ENCODE measurements around the gene HS1BP3.

HS1BP3 gene

DNA sequence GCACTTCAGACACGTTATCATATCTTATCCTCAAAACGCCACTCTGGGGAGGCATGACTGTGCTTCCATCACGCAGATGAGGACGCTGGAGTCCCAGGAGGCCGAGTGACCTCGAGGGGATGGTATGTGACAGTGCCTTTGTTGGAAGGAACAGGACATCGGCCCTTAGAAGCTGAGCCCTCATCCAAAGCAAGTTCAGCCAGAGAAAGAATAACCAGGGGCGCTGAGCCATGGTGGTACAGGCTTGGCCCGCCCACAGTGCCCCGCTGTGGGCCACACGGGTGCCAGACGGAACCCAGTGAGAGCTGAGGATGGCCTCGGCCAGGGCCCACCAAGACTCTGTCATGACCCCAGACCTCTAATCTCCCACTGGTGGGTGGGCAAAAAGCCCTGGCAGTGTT lies 31.3 kb downstream of the HS1BP3 start:
- DNase-seq (ENCODE audit: low read depth in 1 of 2, low spot score in 1 of 2), result no peak

DNA sequence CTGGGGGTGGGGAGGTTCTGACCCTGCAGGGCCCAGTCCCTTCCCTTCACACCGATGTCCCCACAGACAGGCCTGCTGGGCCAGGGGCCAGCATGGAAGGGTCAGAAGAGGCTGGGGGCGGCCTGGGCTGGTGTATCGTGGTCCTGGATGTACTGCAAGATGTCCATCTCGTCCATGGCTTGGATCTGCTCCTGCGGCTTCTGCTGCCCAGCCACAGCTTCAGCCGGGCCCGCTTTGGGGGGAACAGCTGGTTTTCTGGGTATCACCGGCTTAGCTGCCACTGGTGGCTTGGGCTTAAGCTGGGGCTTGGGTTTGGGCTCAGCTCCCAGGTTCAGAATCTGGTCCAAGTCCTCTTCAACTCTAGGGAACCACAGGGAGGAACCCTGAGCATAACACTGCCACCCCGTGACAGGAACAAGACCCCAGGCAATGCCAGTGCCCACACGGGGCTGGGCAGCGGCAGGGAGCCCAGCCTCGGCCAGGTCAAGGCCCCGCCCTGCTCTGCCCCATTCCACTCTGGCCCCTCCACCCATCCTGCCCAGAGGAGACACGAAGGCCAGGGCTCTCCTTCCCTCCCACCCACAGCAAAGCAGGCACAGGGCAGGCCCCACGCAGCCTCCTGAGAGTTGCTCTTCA lies 31.9 kb downstream of the HS1BP3 start:
- no peak for DNase-seq (ENCODE audit: low read depth in 1 of 2, low spot score in 1 of 2)

DNA sequence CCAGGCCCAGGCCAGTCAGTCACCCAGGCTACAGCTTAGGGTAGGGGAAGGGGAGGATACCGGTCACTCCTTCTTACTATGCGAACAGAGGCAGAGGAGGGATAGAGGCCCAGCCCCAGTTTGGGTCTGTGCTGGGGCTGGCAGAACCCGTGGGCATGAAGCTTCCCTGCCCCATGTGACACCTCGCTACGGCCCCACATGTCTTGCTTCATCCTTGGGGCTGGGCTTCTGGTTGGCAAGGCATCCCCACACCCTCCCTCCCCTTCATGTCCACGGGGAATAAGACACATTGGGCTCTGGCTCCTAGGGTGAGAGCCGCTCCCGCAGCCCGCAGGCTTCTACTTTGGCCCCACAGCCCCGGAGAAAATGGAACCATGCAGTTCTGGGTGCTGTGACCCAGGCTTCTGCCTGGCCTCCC lies 32.4 kb downstream of the HS1BP3 start:
- no peak for DNase-seq (ENCODE audit: low read depth in 1 of 2, low spot score in 1 of 2)

DNA sequence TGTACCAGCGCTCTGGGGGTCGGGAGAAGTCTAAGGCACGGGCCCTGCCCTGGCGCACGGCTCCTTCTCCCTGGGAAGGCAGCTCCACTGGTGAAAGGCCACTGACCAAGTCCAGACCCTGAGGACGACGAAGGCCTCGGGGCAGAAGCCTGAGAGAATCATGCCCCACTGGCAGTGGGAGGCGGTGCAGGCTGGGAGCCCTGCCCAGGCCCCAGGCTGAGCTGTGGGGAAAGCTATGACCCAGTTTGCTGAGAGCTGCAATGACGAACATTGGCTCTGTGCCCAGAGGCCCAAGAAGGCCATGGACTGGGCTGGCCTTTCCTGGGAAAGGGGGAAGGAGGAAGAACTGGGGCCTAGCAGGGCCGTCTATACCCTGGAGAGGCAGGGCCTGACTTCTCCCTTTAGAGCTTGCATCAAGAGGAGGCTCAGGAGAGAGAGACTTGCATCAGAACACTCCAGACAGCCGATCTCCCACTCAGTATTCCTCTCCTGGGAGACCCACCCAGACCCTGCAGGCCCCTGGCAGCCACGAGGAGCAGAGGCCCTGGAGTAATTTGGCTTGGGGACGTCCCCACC lies 32.9 kb downstream of the HS1BP3 start:
- no peak for DNase-seq (ENCODE audit: low read depth in 1 of 2, low spot score in 1 of 2)

DNA sequence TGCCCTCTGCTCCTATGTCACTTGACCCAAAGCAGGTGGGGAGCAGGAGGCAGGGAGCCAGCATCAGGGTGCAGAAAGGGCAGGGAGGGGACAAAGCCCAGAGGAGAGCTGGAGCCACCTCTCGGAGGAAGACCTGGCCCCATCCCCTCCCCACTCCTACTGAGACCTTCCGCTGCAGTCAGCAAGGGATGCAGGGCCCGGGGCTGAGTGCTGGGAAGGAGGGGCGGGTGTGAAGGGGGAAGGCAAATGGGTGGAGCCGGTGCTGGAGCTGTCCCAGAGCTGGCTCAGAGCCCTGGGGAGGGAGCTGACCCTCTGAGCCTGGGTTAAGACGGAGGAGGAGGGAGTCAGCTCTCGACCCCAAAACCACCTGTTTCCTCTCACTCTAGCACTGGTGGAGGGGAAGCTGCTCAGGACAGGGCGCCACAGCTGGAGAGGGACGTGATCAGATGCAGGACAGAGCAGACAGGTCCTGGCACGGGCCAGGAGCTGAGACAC lies 33.8 kb downstream of the HS1BP3 start:
- no peak for DNase-seq (ENCODE audit: low read depth in 1 of 2, low spot score in 1 of 2)

DNA sequence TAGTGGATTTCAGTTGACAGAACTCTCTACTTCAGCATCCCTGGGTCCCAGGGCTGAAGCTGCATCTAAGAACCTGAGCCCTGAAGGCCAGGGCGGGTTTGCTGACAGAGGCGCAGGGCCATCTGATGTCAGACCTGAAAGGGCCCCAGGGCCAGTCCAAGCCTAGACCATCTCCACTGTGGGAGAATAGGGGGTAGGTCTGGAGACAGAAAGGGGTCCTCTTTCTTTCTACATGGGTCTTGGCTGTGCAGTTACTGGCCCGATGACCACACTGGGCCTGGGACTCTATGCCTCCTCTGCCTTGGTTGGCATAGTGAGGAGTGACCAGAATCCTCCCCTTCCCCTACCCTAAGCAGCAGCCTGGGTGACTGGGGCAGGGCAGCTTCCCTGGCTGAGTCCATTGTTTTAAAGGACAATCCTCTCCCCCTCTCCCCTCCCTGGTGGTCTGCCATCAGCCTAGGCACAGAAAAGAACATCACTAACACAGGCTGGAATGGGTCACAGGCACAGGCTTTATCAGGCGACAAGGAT lies 34.5 kb downstream of the HS1BP3 start:
- DNase-seq (ENCODE audit: low read depth in 1 of 2, low spot score in 1 of 2), result no peak

DNA sequence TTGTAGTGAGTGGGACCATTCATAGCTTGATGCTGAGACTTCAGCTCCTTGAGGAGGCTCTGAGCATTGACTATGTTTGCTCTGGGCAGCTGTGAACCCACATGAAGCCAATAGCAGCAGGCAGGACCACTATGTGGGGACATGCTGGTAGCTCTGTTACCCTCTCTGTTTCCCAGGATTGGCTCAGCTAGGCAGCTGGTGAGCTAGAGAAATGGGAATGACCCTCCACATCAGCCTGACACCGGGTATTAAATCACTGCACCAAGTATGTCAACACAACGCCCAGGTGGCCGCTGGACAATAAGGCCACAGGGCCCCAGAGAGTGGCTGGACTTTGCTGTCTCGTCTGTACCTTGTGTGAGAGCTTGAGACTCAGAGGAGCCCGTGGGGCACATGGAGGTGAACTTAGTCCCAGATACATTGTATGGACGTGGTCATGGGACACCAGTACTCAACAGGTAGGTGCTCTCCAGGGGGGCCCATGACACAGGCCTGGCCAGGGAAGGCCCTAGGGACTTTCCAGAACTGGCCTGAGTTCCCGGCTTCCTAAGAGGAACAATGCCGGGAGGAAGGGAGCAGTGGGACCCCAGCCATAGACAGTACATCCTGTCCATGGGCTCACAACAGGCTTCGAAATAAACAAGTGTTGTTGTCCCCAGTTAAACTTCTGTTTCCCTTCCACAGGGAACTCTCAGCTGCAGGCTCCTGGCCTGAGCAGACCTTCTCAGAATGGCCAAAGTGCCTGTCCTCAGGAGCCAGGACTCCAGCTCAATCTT lies 35.2 kb downstream of the HS1BP3 start:
- DNase-seq (ENCODE audit: low read depth in 1 of 2, low spot score in 1 of 2), result no peak

DNA sequence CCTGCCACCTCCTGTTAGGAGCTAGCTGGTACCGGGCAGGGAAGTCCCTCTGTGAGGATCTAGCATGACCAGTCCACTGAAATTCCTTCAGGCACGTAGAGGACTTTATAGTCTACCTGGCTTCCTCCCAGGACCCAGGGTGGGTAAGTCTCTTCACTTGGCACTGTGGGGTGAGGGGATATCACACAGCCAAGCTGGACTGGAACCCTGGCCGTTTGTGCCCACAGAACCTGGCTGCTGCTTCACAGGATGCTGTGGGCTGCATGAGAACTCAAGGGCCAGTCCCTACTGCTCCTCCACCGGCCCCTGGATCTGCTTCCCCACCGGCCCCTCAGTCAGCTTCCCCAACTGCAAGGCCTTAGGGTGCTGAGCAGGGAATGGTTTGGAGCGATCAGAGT lies 35.8 kb downstream of the HS1BP3 start:
- no peak for DNase-seq (ENCODE audit: low read depth in 1 of 2, low spot score in 1 of 2)

DNA sequence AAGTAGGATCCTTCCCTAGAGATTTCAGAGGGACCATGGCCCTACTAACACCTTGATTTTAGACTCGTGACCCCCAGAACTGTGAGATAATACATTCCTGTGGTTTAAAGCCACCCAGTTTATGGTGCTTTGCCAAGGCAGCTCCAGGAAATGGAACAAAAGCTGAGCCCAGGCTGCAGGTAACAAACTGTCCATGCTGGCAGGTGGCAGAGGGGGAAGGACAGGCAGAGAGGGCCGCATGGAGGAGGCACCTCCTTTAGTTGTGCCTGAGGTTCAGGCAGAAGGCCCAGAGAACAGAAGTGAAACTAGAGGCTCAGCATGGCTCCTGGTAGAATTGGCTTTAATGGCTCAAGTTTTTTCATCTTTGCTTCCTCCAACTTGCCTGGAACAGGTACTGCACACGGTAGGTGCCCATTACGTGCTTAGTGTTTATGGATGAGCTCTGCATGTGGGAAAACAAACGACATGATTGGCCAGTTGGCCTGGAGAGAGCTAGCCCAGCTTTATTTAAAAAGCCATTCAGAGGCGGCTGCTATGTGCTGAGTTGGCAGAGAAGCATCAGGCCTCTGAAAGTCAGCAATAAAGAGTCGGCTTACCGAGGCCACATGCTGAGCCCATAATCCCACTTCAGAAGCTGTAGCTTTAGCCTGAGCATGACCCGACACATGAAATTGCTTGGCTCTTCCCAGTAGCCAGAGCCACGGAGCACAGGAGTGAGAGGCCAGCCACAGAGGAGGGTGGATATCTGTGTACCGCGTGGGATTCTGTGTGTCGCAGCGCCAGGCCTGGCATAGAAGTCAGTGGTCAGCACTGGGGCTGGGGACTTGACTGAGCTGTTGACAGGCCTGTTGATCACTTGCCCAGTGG lies 36.5 kb downstream of the HS1BP3 start:
- no peak for DNase-seq (ENCODE audit: low read depth in 1 of 2, low spot score in 1 of 2)

DNA sequence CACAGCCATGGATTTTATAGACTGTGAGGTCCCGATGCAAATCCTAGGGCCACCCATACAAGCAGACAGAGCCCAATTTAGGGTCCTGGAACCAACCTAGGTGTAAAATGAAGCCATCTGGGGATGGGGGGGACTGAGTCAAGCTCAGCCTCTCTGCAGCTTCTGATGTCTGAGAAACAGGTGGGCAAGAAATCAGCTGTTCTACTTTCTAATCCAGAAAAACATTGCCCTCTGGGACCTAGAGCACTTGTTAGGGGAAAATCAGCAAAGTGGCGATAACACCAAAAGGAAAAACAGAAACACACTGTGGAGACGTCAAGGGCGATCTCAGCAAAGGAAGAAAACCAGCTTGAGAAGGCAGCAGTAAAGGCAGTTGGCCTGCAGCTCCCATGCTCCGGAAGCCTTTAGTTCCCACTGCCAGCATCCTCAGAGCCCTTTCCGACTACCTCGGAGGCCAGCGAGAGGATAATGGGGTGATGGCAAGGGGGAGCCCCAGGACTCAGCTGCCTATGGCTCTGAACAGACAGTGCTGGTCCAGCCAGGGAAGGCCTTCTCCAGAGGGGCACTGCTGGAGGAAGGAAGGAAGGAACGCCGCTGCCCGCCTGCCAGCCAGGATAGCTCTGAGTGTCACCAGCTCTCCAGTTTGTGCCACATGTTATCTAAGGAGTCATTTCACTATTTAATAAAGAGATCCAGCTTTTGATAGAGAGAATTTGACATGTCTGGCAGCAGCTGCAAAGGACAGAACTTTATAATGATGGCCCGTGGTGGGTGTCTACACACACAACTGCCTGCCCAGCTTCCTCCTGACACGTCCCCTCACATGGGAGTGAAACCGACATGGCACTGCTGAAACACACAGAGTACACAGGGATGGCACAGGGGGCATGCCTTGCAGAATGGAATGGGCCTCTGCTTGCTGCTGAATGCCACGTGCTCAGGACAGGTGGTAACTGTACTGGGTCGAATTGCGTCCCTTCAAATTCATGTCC lies 37.7 kb downstream of the HS1BP3 start:
- no peak for DNase-seq (ENCODE audit: low read depth in 1 of 2, low spot score in 1 of 2)

DNA sequence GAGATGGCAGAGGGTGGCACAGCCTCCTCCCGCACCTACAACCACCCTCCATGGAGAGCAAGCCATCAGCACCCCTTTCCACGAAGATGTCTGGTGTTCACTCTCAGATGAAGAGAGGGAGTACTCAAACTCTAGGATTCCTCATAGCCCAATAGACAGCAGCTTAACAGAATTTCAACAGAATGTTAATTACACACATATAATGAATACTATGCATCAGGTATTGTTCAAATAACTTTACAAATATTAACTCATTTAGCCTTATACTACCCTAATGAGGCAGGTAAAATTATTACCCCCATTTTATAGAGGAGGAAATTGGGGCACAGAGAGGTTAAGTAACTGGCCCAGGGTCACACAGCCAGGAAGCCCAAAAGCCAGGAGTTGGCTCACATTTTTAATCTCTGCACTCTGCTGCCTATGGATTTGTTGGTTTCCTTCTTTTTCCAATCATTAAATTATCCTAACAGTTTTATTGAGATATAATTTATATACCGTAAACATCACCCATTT lies 39.0 kb downstream of the HS1BP3 start:
- no peak for DNase-seq (ENCODE audit: low read depth in 1 of 2, low spot score in 1 of 2)

DNA sequence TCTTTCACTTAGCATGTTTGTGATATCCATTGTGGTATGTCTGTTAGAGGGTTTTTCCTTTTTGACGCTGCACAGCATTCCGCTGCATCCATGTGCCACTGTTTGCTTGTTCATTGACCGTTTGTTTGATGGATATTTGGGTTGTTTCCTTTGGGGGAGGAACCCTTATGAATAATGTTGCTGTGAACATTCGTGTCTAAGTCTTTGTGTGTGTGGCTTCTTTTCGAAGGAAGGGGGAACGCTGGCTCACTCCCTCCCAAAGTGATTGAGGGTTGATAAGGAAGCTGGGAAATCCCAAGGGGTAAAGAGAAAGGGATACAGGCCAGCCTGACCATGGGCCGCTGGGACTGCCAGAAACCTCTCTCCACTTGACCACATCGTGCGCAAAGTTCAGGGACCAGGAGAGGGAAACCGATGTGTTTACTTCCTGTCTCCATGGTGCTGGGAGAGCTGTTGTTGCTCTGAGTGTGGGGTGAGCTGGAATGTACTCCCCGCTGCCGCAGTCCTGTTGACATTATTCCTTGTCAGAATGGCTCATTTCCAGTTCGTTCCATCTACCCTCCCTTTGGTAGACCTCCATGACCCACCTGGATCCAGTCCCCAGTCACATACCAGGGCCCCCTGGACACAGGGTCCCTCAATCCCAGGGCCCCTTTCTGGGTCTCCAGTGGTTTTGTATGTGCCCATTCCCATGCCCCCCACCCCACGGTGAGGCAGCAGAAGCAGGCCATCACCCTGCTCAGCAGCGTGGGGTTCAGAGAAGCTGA lies 39.6 kb downstream of the HS1BP3 start:
- no peak for DNase-seq (ENCODE audit: low read depth in 1 of 2, low spot score in 1 of 2)

DNA sequence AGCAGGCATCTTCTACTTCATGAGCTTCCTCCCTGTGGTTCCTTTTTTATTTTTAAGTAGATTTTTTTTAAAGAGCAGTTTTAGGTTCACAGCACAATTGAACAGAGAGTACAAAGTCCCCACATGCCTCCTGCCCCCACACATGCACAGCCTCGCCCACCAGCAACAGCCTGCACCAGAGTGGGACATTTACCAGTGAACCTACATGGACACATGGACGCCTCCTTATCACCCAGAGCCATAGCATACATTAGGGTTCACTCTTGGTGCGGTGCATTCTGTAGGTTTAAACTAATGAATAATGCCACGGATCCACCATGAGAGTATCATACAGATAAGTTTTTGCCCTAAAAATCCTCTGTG lies 40.9 kb downstream of the HS1BP3 start:
- DNase-seq (ENCODE audit: low read depth in 1 of 2, low spot score in 1 of 2), result no peak

DNA sequence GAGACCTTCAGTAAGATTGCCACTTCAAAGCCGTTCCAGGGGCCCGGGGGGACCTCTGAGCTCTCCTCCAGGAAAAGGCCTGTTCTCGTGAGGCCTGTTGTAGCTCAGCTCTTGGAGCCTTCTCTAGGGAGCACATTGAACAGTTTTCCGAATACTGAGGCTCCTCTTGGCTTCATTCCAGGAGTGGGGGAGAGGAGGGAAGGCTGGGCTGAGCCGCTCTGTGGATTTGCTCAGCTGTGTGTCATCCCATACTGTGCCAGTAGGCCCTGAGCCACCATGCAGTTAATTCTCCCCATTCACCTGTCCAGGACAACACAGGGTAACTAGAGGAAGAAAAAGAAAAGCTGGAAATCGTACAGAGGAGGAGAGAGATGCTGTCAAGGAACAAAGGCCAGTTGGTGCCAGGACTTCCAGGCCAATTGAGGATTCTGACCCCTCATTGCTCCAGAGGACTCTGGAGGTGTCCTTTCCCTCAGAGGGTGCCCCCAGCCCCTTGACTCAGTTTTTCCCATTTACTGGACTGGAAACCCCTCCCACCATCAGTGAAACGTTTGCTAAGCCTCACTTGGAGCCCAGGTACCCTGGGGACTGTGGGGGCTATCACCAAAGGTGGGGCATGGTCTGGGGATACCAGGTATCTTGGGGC lies 41.4 kb downstream of the HS1BP3 start:
- no peak for DNase-seq (ENCODE audit: low read depth in 1 of 2, low spot score in 1 of 2)

DNA sequence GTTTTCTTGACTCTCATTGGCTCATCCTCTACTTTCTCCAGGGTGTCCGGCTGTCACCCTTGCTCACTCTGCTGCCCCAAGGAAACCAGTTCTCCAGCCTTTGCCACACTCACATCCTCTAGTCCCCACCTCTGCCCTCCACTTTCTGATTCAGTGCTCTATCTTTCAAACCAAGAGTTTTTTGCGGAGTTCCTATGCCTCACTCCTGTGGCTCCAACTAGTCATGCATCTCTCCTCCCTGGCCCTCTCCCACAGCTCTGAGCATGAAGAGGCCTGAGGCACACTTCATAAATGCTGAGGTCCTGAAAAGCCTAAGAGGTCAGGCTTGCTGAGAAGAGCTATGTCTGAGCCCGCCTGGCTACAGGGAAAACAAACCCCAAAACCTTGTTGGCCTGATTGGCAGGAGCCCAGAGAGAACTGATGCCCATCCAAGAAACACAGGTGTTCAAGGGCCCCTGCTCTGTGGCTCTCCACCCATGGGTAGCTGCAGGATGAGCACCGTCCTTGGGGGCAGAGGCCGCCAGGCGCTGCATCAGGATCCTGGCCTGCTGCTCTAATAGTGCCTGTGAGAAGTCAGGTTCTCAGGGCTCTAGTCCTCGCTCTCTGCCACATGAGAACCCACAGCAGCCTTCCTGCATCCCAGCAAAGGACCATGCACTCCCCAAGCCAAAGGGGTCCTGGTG lies 42.1 kb downstream of the HS1BP3 start:
- no peak for DNase-seq (ENCODE audit: low read depth in 1 of 2, low spot score in 1 of 2)

DNA sequence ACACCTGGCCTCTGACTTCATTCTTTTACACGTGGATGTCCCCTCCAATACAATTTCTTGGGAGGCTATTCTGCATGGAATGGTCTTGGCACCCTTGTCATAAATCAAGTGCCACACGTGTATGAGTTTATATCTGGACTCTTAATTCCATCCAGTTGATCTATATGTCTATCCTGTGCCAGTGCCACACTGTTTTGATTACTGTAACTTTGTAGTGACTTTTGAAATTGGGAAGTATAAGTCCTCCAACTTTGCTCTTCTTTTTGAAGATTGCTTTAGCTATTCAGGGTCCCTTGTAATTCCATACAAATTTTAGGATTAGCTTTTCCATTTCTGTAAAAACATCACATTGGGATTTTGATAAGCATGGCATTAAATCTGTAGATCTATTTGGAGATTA lies 43.5 kb downstream of the HS1BP3 start:
- DNase-seq (ENCODE audit: low read depth in 1 of 2, low spot score in 1 of 2), result no peak

DNA sequence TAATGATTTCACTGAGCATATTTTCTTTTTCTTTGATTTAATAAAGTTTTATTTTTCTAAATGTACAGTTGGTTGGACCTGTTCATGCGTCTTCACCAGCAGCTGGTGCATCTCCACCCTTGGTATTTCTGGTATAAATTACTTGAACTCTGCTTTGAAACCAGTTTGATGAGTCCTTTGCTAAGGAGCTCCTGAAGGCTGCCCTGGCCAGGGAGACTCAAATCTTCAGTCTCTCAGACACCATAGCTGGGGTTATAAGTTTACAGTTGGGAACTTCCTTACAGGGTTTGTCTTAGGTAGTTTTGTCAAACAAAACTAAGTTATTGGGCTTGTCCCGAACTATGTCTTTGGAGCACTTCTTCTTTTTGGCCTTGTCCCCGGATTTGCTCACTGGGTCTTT lies 44.7 kb downstream of the HS1BP3 start:
- DNase-seq (ENCODE audit: low read depth in 1 of 2, low spot score in 1 of 2), result no peak

DNA sequence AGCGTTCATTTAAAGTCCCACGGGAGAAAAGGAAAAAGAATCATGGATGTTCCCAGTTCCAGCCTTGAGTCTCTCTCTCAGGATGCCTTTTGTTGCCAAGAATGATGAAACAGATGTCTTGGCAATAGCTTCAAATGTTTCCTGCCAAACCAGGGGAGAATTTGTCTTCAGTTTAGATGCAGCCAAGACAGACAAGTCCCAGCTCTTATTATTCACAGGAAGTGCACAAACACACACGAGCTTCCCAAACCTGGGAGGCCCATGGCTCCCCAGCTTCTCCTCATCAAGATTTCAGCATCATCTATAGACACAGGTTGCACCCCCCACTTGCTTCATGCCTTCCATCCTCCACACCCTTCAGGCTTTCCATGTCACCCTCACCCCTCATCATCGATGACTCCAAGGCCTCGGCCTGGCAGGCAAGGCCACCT lies 45.9 kb downstream of the HS1BP3 start:
- no peak for DNase-seq (ENCODE audit: low read depth in 1 of 2, low spot score in 1 of 2)
